Measurements from ENCODE around the gene WAPL.

DNA sequence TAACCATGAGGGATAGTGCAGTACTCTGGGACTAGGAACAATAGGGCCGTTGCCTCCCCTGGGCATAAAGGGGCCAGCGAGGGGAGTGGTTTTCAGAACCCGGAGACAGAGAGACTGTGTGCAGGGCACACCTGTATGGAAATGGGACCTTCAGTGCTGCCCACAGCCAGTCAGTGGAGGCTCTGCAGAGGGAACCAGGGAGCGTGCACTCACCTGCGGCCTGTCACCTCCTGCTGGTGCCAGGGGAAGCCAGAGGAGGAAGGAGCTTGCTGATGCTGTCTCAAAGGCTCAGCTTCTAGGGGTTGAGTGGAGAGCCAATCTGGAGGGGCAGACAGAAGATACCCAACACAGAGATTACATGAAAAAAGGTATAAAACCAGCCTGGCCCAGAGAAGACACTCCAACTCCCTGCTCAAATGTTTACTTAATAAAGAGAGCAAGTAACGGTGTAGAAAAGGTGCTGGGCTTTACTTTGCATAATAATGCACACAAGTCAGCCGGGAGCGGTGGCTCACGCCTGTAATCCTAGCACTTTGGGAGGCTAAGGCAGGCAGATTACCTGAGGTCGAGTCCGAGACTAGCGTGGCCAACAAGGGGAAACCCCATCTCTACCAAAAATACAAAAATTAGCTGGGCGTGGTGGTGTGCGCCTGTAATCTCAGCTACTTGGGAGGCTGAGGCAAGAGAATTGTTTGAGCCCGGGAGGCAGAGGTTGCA lies 35.5 kb upstream of the WAPL start:
- TF ChIP-seq ZNF776 (CRISPR knock-in tag; IDR thresholded peaks at IDR 0.05) (no peak), ZBTB10 (CRISPR knock-in tag; IDR thresholded peaks at IDR 0.05; ENCODE audit: borderline replicate concordance) (no peak), ZNF841 (CRISPR knock-in tag; IDR thresholded peaks at IDR 0.05; ENCODE audit: borderline replicate concordance) (no peak), RFX5 (IDR thresholded peaks at IDR 0.05; ENCODE audit: low read depth, low read length) (no peak), ZMYM3 (CRISPR knock-in tag; IDR thresholded peaks at IDR 0.05) (no peak), ZBTB8A (CRISPR knock-in tag; IDR thresholded peaks at IDR 0.05; ENCODE audit: borderline replicate concordance, low read depth) (no peak), RXRA (CRISPR knock-in tag; IDR thresholded peaks at IDR 0.05) (no peak), ZNF704 (CRISPR knock-in tag; IDR thresholded peaks at IDR 0.05; ENCODE audit: borderline replicate concordance) (no peak)
